ENCODE data around the gene CD99. TPM values are rescaled to one million over a fixed set of nuclear protein-coding genes. Genes with fewer than 3 reads are reported as not detected.
A peak's percentile ranks its signal among the peaks of the same experiment; 100 is the strongest.
"Not testable (repeated sequence)": the region's sequence is repeated elsewhere in the genome, so short reads cannot be mapped to it uniquely, and the experiment has no call there.

Gene CD99
- total RNA-seq, 2 experiments from 2014 or later: 255 to 256 TPM

DNA sequence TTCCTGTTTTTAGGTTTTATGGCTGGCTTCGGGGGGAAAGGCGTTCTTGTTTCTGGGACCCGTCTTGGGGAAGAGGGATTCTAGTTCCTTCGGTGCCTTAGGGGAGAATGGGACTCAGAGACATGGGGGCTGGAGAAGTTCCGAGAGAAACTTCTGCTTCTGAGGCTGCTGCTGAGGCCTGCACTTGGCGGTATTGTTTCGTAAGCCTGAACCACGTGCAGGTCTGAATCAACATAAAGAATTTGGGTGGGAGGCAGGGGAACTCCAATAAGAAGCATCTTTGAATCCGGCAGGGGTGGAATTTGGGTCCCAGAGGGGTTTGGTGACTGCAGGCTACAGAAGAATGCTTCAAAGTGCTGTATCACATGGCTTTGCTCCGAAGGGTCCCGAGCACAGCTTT lies 75.8 kb downstream of the CD99 start:
- Mint-ChIP-seq H3K9me3 (peaks cover 2% of the 10 kb centered on the region), H3K36me3 (no peaks in the 10 kb centered on the region), H3K4me3 (no peak overlapping the region), H3K27me3 (peaks cover 8% of the 10 kb centered on the region), H3K4me1 (peaks cover 2% of the 10 kb centered on the region), H3K27ac (no peak overlapping the region)
- ATAC-seq (ENCODE audit: low read depth): no peak
- no peak for DNase-seq
- POLR2A ChIA-PET: no interaction called here

DNA sequence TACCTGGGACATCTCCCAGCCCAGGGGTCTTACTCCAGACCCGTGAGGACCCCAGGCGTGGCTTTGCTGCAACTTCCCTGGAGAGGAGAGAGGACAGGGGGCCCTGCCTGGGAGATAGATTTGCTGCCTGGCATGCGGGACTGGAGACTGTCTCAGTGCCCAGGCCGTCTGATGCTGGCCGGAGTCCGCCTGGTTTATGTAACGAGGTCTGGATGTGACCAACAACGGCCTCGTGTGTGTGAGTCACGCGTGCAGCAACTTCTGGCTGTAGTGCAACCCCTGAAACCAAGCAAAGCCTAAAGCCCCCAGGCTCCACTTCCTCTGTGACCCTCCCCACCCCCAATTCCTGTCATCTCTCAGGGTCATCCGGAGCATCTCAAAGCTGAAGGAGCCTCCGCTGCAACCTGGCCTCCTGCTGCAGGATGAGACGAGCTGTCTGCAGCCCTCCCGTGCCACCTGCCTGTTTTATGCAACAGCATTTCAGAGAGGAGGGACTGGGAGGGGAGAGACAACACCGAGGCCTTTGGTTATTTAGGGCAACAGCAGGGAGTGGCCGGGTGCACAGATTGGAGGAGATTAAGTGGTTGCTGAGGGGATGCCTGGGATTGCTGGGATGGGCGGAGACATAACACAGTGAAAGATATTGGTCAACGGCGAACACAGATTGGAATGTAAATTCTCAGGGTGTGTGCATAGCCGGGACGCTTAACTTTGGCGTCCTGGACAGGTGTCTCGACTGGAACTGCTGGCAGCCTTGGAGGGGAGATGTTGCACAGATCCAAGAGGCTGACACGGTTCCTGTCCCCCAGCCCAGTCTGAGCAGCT lies 76.7 kb downstream of the CD99 start:
- H3K27me3 Mint-ChIP-seq: peaks cover 8% of the 10 kb centered on the region
- peaks cover 2% of the 10 kb centered on the region for H3K9me3 Mint-ChIP-seq
- H3K4me3 Mint-ChIP-seq: no peak overlapping the region
- H3K36me3 Mint-ChIP-seq: no peaks in the 10 kb centered on the region
- H3K4me1 Mint-ChIP-seq: peaks cover 2% of the 10 kb centered on the region
- no peak overlapping the region for H3K27ac Mint-ChIP-seq
- no peak for ATAC-seq (ENCODE audit: low read depth)
- POLR2A ChIA-PET: no interaction called here
- no peak for DNase-seq

DNA sequence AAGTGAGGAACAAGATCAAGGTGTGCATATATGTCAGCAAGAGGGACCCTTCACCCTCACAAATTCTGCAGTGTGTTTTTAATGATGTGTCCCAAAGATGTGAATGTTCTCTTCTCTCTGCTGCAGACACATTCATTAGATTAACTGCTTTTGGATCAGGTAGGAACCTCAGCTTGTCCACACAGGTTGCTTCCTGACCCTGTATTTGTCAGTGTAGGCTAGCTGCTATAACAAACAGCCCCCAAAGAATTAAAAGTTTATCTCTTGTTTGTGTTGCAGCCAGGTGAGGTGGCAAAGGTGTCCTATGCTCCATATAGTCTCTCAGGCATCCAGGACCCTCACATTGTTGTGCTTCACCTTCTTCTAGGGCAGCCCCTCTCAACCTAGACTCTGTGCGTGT lies 78.5 kb downstream of the CD99 start:
- H3K4me1 Mint-ChIP-seq: peaks cover 2% of the 10 kb centered on the region
- H3K27ac Mint-ChIP-seq: no peak overlapping the region
- no peak for DNase-seq
- no peak overlapping the region for H3K4me3 Mint-ChIP-seq
- no peak for ATAC-seq (ENCODE audit: low read depth)
- no peaks in the 10 kb centered on the region for H3K36me3 Mint-ChIP-seq
- peaks cover 8% of the 10 kb centered on the region for H3K27me3 Mint-ChIP-seq
- POLR2A ChIA-PET: no interaction called here
- H3K9me3 Mint-ChIP-seq: peaks cover 4% of the 10 kb centered on the region

DNA sequence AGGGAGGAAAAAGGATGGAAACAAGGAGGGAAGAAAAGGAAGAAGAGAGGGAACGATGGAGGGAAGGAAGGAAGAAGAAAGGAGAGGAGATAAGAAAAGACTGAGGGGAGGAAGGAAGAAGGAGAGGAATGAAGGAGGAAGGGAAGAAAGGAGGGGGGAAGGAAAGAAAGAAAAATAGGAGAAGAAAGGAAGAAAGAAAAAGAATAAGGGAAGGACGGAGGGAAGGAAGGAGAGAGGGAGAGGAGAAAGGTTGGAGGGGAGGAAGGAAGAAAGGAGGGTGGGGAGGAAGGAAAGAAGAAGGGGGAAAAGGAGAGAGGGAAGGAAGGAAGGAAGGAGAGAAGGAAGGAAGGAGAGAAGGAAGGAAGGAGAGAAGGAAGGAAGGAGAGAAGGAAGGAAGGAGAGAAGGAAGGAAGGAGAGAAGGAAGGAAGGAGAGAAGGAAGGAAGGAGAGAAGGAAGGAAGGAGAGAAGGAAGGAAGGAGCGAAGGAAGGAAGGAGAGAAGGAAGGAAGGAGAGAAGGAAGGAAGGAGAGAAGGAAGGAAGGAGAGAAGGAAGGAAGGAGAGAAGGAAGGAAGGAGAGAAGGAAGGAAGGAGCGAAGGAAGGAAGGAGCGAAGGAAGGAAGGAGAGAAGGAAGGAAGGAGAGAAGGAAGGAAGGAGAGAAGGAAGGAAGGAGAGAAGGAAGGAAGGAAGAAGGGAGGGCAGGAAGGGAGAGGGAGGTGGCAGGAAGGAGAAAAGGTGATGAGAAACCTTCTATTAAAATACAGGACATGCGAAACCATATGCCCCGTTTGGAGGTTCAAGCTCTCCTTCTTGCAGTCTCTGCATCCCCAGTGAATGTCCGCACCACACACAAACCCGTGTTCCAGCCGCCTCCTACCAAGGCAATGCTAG lies 82.3 kb downstream of the CD99 start:
- H3K27me3 Mint-ChIP-seq; H3K9me3 Mint-ChIP-seq; H3K27ac Mint-ChIP-seq; DNase-seq; H3K36me3 Mint-ChIP-seq; H3K4me3 Mint-ChIP-seq; ATAC-seq (ENCODE audit: low read depth); POLR2A ChIA-PET; H3K4me1 Mint-ChIP-seq: not testable (repeated sequence)

DNA sequence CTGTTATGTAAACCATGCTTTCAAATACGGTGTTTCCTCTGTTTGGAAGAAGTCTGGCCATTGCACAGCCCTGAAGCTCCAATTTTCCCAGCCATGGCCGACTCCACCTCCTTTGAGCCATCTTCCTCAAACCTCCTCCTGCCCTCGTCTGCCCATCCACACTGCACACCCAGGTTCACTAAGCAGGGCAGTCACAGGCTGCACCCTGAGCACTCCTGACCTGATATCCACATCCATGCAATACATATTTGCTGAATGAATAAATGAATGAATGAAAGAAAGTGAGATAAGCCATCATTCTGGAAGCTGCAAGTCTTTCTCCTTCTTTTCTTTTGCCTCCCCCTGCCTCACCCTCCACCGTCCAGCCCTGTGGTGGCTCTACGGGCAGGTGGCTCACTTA lies 83.0 kb downstream of the CD99 start:
- Mint-ChIP-seq H3K4me1 (no peaks in the 10 kb centered on the region), H3K36me3 (no peaks in the 10 kb centered on the region), H3K27me3 (peaks cover 8% of the 10 kb centered on the region), H3K9me3 (peaks cover 4% of the 10 kb centered on the region), H3K4me3 (no peak overlapping the region), H3K27ac (no peak overlapping the region)
- POLR2A ChIA-PET: no interaction called here
- no peak for ATAC-seq (ENCODE audit: low read depth)
- DNase-seq: no peak

DNA sequence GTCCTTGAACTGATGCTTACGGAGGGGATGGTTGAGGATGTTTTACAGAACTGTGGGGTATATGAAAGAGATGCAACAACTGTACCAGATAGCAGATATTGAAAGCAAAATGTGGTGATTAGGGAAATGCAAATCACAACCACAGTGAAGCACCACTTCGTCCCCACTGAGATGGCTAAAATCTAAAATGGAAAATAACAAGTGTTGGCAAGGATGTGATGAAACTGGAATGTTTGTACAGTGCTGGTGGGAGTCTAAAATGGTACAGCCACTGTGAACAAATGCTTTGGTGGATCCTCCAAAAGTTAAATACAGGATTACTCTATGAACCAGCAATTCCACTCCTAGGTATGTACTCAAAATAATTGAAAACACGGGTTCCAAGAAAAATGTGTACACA lies 83.7 kb downstream of the CD99 start:
- Mint-ChIP-seq H3K9me3 (peaks cover 2% of the 10 kb centered on the region), H3K4me1 (no peaks in the 10 kb centered on the region), H3K36me3 (no peaks in the 10 kb centered on the region), H3K27me3 (peaks cover 8% of the 10 kb centered on the region), H3K27ac (no peak overlapping the region), H3K4me3 (no peak overlapping the region)
- POLR2A ChIA-PET: no interaction called here
- DNase-seq (no peak), ATAC-seq (ENCODE audit: low read depth) (no peak)

DNA sequence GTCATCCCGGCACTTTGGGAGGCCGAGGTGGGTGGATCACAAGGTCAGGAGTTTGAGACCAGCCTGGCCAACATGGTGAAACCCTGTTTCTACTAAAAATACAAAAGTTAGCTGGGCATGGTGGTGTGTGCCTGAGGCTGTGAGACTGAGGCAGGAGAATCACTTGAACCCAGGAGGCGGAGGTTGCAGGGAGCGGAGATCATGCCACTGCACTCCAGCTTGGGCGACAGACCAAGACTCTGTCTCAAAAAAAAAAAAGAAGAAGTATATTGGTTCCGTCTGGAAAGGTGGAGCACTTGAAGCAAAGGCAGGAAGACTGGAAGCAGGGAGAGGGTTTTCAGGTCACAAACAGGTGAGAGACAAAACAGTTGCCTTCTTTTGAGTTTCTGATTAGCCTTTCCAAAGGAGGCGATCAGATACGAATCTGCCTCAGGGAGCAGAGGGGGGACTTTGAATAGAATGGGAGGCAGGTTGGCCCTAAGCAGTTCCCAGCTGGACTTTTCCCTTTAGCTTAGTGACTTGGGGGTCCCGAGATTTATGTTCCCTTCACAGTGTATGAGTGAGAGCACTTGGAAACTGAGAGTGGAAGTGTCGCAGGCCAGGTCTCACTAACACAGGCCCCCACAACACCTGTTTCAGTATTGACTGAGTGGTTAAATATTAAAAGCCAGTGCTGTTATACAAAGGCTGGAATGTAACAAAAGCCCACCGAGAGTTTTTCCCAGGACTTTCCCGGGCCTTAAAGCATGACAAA lies 89.6 kb downstream of the CD99 start:
- H3K36me3 Mint-ChIP-seq; POLR2A ChIA-PET; ATAC-seq (ENCODE audit: low read depth); H3K4me3 Mint-ChIP-seq; H3K9me3 Mint-ChIP-seq; H3K27ac Mint-ChIP-seq; H3K4me1 Mint-ChIP-seq; DNase-seq: not testable (repeated sequence)
- peaks cover 12% of the 10 kb centered on the region for H3K27me3 Mint-ChIP-seq

DNA sequence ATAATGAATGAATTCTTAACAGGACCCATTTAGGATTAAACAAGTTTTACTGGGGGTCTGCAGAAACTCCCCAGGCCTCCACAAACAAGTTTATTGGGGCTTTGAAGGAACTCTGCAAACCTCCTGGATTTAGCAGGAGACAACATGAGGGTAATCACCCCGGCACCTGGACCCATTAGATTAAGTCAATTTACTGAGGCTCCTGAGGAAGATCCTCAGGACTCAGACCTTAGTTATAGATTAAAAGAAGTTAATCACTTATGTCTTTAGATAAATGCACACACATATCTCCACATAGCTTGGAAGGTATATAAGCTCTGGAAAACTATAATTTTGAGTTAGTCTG lies 90.1 kb downstream of the CD99 start:
- no peak overlapping the region for H3K4me3 Mint-ChIP-seq
- H3K36me3 Mint-ChIP-seq: no peaks in the 10 kb centered on the region
- H3K9me3 Mint-ChIP-seq: no peaks in the 10 kb centered on the region

DNA sequence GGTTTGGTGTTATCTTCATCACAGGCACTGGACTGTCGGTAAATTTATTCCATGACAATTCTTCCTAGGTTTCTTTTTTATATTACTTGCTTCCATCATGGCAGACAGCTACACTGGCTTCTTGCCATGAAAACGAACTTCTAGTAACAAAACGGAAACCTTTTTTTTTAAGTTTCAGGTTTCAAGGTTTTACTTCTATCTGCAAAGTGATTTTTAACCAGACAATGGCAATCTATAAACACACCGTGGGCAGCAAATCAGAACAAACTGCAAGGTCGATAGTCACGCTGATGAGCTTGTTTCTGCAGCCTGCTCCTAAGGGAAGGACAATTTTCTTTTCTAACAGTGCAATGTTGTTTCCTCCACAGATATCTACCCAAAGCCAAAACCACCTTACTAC lies 90.6 kb downstream of the CD99 start:
- Mint-ChIP-seq H3K27me3 (peaks cover 12% of the 10 kb centered on the region), H3K9me3 (no peaks in the 10 kb centered on the region), H3K4me3 (peak overlapping the region; percentile 28), H3K27ac (no peak overlapping the region), H3K36me3 (no peaks in the 10 kb centered on the region), H3K4me1 (peaks cover 6% of the 10 kb centered on the region)
- DNase-seq (no peak), ATAC-seq (ENCODE audit: low read depth) (no peak)
- POLR2A ChIA-PET: no interaction called here

More for the DNA sequence above, 90.1 kb downstream of the CD99 start:
- DNase-seq: no peak
- Mint-ChIP-seq H3K4me1 (peaks cover 6% of the 10 kb centered on the region), H3K27me3 (peaks cover 12% of the 10 kb centered on the region), H3K27ac (no peak overlapping the region)
- no peak for ATAC-seq (ENCODE audit: low read depth)
- POLR2A ChIA-PET: no interaction called here

DNA sequence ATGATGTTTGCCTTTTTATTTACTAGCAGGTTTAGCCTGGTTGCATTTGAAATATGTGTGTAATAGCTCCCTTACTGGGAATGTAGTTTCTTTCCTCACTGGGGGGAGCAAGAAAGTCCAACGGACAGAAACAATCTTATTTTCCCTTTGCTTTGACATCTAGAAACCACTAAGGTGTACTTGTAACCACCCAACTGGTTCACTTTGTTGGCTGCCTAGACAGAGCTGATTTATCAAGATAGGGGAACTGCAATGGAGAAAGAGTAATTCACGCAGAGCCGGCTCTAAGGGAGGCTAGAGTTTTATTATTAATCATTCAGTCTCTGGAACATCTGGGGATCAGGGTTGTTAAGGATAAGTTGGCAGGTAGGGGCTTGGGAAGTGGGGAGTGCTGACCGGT lies 91.1 kb downstream of the CD99 start:
- Mint-ChIP-seq H3K4me1 (peaks cover 6% of the 10 kb centered on the region), H3K27me3 (peaks cover 12% of the 10 kb centered on the region), H3K9me3 (no peaks in the 10 kb centered on the region), H3K36me3 (no peaks in the 10 kb centered on the region), H3K4me3 (no peak overlapping the region), H3K27ac (no peak overlapping the region)
- ATAC-seq (ENCODE audit: low read depth) (no peak), DNase-seq (no peak)
- POLR2A ChIA-PET: no interaction called here

DNA sequence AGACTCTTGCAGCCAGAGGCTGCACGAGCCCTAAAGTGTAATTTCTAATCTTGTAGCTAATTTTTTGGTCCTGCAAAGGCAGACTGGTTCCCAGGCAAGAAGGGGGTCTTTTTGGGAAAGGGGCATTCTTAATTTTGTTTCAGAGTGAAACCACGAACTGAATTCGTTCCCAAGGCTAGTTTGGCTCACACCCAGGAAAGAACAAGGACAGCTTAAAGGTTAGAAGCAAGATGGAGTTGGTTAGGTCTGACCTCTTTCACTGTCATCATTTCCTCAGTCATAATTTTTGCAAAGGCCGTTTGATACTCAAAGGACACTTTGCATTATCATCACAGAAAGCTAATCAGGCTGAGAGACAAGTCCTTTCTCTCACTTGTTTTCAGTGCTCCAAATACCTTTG lies 91.7 kb downstream of the CD99 start:
- DNase-seq (no peak), ATAC-seq (ENCODE audit: low read depth) (no peak)
- peaks cover 6% of the 10 kb centered on the region for H3K4me1 Mint-ChIP-seq
- H3K27ac Mint-ChIP-seq: no peak overlapping the region
- no peak overlapping the region for H3K4me3 Mint-ChIP-seq
- no peaks in the 10 kb centered on the region for H3K36me3 Mint-ChIP-seq
- H3K27me3 Mint-ChIP-seq: peaks cover 12% of the 10 kb centered on the region
- POLR2A ChIA-PET: no interaction called here
- no peaks in the 10 kb centered on the region for H3K9me3 Mint-ChIP-seq

DNA sequence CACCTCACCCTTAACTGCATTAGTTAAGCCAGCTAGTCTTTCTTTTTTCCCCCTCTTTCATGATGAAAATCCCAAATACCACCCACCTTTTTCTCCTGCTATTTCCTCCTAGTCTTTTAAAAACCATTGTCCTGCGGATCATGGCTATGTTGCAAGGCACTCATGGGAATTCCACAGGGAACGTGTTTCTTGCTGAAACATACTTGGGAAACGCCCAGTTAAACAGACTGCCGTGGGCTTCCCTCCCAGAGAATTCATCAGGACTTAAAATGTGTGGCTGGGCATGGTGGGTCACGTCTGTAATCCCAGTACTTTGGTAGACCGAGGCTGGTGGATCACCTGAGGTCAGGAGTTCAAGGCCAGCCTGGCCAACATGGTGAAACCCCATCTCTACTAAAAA lies 92.9 kb downstream of the CD99 start:
- POLR2A ChIA-PET: no interaction called here
- Mint-ChIP-seq H3K27me3 (peaks cover 10% of the 10 kb centered on the region), H3K4me1 (peaks cover 6% of the 10 kb centered on the region), H3K36me3 (no peaks in the 10 kb centered on the region), H3K4me3 (no peak overlapping the region), H3K27ac (no peak overlapping the region), H3K9me3 (no peaks in the 10 kb centered on the region)
- DNase-seq: no peak
- ATAC-seq (ENCODE audit: low read depth): no peak

DNA sequence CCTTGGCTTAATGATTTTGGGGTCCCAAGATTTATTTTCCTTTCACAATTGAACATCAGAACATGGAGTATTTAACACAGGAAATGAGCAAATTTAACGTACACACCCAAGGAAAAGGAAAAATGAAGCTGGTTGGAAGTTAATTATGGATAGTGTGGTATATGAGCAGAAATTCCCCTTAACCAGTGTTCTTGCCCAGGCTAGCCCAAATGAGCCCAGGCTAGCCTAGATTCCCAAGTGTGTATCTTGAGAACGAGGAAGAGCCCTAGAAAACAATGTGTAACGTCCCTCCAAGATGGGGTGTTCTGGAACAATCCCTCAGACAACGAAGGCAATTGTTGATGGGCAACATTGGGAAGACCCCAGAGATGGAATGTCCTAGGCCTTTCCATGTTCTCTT lies 94.4 kb downstream of the CD99 start:
- no peak overlapping the region for H3K4me3 Mint-ChIP-seq
- no peak for ATAC-seq (ENCODE audit: low read depth)

More for the DNA sequence above, 94.4 kb downstream of the CD99 start:
- no peak for DNase-seq
- no peak overlapping the region for H3K27ac Mint-ChIP-seq
- H3K36me3 Mint-ChIP-seq: no peaks in the 10 kb centered on the region
- H3K4me1 Mint-ChIP-seq: peaks cover 6% of the 10 kb centered on the region
- no peaks in the 10 kb centered on the region for H3K9me3 Mint-ChIP-seq
- POLR2A ChIA-PET: no interaction called here
- peaks cover 8% of the 10 kb centered on the region for H3K27me3 Mint-ChIP-seq
